HCT116 (cell line): ENCODE data around the gene ELMOD1.

Experiments used
- CEBPB ChIP-seq: IDR thresholded peaks from 2 replicates; pipeline ENCODE4 v1.6.1; 2012; ENCODE audit warnings: low read depth
- EGR1 ChIP-seq: IDR thresholded peaks from 2 replicates; pipeline ENCODE4 v1.6.1; 2012; ENCODE audit warnings: low read depth
- EZH2 ChIP-seq: fragments of 200-600 bp; sonication (generic); IDR thresholded peaks from 2 replicates; pipeline ENCODE4 v1.6.1; 2017; ENCODE audit warnings: antibody characterized with exemption, mixed run types
- EZH2phosphoT487 ChIP-seq: fragments of 200-600 bp; IDR thresholded peaks from 2 replicates; pipeline ENCODE4 v1.6.1; 2018; ENCODE audit warnings: antibody characterized with exemption, borderline replicate concordance
- FOSL1 ChIP-seq: IDR thresholded peaks from 2 replicates; pipeline ENCODE4 v1.6.1; 2012; ENCODE audit warnings: low read depth
- POLR2A ChIP-seq: IDR thresholded peaks from 2 replicates; pipeline ENCODE4 v1.7.0; 2011; ENCODE audit warnings: borderline replicate concordance; ENCODE audit not compliant: insufficient read depth, insufficient read length; ENCODE audit errors: extremely low read depth
- POLR2AphosphoS5 ChIP-seq: IDR thresholded peaks from 2 replicates; pipeline ENCODE4 v1.6.1; 2011; ENCODE audit warnings: mild to moderate bottlenecking, low read depth, low read length, moderate library complexity
- RAD21 ChIP-seq: IDR thresholded peaks from 2 replicates; pipeline ENCODE4 v1.6.1; 2012; ENCODE audit warnings: low read depth, mild to moderate bottlenecking
- TCF7L2 ChIP-seq: IDR thresholded peaks from 2 replicates; pipeline ENCODE4 v1.7.0; 2011; ENCODE audit warnings: borderline replicate concordance, inconsistent platforms; ENCODE audit not compliant: insufficient read depth, insufficient read length; ENCODE audit errors: extremely low read depth
- YY1 ChIP-seq: IDR thresholded peaks from 2 replicates; pipeline ENCODE4 v1.6.1; 2011; ENCODE audit warnings: low read length, low read depth, moderate library complexity, mild to moderate bottlenecking; ENCODE audit not compliant: insufficient replicate concordance; ENCODE audit errors: extremely low read depth
- ZNF274 ChIP-seq: fragments of 200-500 bp; sonication (Bioruptor generic); IDR thresholded peaks from 2 replicates; pipeline ENCODE4 v1.6.1; 2014; ENCODE audit warnings: mild to moderate bottlenecking, low read depth, low read length, inconsistent platforms
- TF ChIP-seq, protein P1 (sequence below), 3 experiments: fragments of 200-600 bp in 1 of 3; sonication (generic) in 1 of 3; IDR thresholded peaks in 2 of 3; conservative IDR thresholded peaks in 1 of 3; 2 replicates each; pipeline ENCODE4 v1.5.1; 2012 to 2017; ENCODE audit warnings: low read depth in 2 of 3, low read length in 2 of 3, antibody characterized with exemption in 1 of 3, borderline replicate concordance in 1 of 3, control low read depth in 1 of 3, mild to moderate bottlenecking in 1 of 3, mixed read lengths in 1 of 3, mixed run types in 1 of 3, moderate library complexity in 1 of 3; ENCODE audit not compliant: insufficient read depth in 1 of 3
- TF ChIP-seq, protein P2 (sequence below): IDR thresholded peaks from 2 replicates; pipeline ENCODE4 v1.6.1; 2012; ENCODE audit warnings: low read depth
- TF ChIP-seq, protein P3 (sequence below): IDR thresholded peaks from 2 replicates; pipeline ENCODE4 v1.6.1; 2012

DNA sequence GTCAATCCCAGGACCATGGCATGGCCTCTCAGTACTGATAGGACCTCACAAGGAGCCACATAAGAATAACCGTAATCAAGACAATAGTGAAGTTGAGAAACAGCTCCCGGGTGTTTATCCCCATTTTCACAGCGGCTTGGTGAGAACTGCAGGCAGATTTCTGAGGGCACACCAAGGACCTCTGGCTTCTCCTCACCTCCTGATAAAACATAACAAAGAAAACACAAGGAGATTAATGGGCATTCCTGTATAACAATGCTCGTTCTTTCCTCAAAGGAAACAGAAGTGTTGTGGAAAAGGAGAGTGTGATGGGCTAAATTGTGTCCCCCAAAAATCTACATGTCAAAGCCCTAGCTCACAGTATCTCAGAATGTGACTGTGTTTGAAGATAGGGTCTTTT lies 116.9 kb downstream of the ELMOD1 start:
- TF ChIP-seq FOSL1 (no peak), EZH2 (no peak), EZH2phosphoT487 (no peak), POLR2AphosphoS5 (no peak), ZNF274 (no peak), POLR2A (no peak), YY1 (no peak), EGR1 (no peak), RAD21 (no peak), CEBPB (no peak), TCF7L2 (no peak)
- TF ChIP-seq, protein P1, sequence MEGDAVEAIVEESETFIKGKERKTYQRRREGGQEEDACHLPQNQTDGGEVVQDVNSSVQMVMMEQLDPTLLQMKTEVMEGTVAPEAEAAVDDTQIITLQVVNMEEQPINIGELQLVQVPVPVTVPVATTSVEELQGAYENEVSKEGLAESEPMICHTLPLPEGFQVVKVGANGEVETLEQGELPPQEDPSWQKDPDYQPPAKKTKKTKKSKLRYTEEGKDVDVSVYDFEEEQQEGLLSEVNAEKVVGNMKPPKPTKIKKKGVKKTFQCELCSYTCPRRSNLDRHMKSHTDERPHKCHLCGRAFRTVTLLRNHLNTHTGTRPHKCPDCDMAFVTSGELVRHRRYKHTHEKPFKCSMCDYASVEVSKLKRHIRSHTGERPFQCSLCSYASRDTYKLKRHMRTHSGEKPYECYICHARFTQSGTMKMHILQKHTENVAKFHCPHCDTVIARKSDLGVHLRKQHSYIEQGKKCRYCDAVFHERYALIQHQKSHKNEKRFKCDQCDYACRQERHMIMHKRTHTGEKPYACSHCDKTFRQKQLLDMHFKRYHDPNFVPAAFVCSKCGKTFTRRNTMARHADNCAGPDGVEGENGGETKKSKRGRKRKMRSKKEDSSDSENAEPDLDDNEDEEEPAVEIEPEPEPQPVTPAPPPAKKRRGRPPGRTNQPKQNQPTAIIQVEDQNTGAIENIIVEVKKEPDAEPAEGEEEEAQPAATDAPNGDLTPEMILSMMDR (IDR thresholded peaks at IDR 0.05 in 2 of 3, conservative IDR thresholded peaks at IDR 0.05 in 1 of 3; ENCODE audit: borderline replicate concordance in 1 of 3, insufficient read depth in 1 of 3, low read depth in 2 of 3, low read length in 2 of 3), result no peak
- TF ChIP-seq, protein P2, sequence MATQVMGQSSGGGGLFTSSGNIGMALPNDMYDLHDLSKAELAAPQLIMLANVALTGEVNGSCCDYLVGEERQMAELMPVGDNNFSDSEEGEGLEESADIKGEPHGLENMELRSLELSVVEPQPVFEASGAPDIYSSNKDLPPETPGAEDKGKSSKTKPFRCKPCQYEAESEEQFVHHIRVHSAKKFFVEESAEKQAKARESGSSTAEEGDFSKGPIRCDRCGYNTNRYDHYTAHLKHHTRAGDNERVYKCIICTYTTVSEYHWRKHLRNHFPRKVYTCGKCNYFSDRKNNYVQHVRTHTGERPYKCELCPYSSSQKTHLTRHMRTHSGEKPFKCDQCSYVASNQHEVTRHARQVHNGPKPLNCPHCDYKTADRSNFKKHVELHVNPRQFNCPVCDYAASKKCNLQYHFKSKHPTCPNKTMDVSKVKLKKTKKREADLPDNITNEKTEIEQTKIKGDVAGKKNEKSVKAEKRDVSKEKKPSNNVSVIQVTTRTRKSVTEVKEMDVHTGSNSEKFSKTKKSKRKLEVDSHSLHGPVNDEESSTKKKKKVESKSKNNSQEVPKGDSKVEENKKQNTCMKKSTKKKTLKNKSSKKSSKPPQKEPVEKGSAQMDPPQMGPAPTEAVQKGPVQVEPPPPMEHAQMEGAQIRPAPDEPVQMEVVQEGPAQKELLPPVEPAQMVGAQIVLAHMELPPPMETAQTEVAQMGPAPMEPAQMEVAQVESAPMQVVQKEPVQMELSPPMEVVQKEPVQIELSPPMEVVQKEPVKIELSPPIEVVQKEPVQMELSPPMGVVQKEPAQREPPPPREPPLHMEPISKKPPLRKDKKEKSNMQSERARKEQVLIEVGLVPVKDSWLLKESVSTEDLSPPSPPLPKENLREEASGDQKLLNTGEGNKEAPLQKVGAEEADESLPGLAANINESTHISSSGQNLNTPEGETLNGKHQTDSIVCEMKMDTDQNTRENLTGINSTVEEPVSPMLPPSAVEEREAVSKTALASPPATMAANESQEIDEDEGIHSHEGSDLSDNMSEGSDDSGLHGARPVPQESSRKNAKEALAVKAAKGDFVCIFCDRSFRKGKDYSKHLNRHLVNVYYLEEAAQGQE, result no peak
- TF ChIP-seq, protein P3, sequence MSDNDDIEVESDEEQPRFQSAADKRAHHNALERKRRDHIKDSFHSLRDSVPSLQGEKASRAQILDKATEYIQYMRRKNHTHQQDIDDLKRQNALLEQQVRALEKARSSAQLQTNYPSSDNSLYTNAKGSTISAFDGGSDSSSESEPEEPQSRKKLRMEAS, result no peak
